OCI-LY3 (cell line): Measurements from ENCODE around the gene SGSM2.

Experiments used
- H2AFZ ChIP-seq: fragments of 200-600, 300-600 bp; shearing (Covaris generic); 2 replicates; pipeline ENCODE4 v1.6.0; 2014; ENCODE audit warnings: antibody characterized with exemption, low read depth, low read length
- H3K27ac ChIP-seq: fragments of 200-600, 300-600 bp; sonication (generic); 2 replicates; pipeline ENCODE4 v1.5.1; 2014; ENCODE audit warnings: mild to moderate bottlenecking, low read length, moderate library complexity, mixed read lengths
- H3K27me3 ChIP-seq: fragments of 200-600, 300-600 bp; sonication (generic); 2 replicates; pipeline ENCODE4 v1.6.1; 2014; ENCODE audit warnings: low read depth, low read length, mixed read lengths
- H3K36me3 ChIP-seq: fragments of 200-600, 300-600 bp; sonication (generic); replicated peaks from 2 replicates; pipeline ENCODE3; 2014; ENCODE audit warnings: low read depth, low read length, mixed read lengths
- H3K4me1 ChIP-seq: fragments of 300-600, 200-600 bp; sonication (generic); 2 replicates; pipeline ENCODE4 v1.6.1; 2014; ENCODE audit warnings: low read length, mixed read lengths
- H3K4me2 ChIP-seq: fragments of 200-600, 300-600 bp; sonication (generic); 2 replicates; pipeline ENCODE4 v1.6.1; 2014; ENCODE audit warnings: low read length, mixed read lengths
- H3K4me3 ChIP-seq: fragments of 300-600, 200-600 bp; sonication (generic); 2 replicates; pipeline ENCODE4 v1.5.1; 2014; ENCODE audit warnings: antibody characterized with exemption, mild to moderate bottlenecking, low read length, moderate library complexity
- H3K79me2 ChIP-seq: fragments of 300-600, 200-600 bp; shearing (Covaris generic); 2 replicates; pipeline ENCODE4 v1.6.1; 2014; ENCODE audit warnings: mild to moderate bottlenecking, low read length, mixed read lengths
- H3K9ac ChIP-seq: fragments of 300-600, 200-600 bp; shearing (Covaris generic); 2 replicates; pipeline ENCODE4 v1.6.0; 2014; ENCODE audit warnings: mild to moderate bottlenecking, low read length, moderate library complexity
- H3K9me3 ChIP-seq: fragments of 200-600, 300-600 bp; shearing (Covaris generic); 2 replicates; pipeline ENCODE4 v1.6.1; 2014; ENCODE audit warnings: low read length, mixed read lengths; ENCODE audit not compliant: insufficient read depth
- H4K20me1 ChIP-seq: fragments of 200-600, 300-600 bp; sonication (generic); 2 replicates; pipeline ENCODE4 v1.6.1; 2016; ENCODE audit warnings: low read length, mixed read lengths; ENCODE audit not compliant: insufficient read depth
- EZH2phosphoT487 ChIP-seq: fragments of 200-600 bp; shearing (Covaris generic); IDR thresholded peaks from 2 replicates; pipeline ENCODE4 v1.6.1; 2018; ENCODE audit warnings: antibody characterized with exemption, mixed run types, low read depth
- TF ChIP-seq, protein P1 (sequence below): fragments of 200-600, 300-600 bp; sonication (generic); IDR thresholded peaks from 2 replicates; pipeline ENCODE4 v1.5.1; 2014; ENCODE audit warnings: antibody characterized with exemption, low read length, low read depth

SGSM2 gene

GRCh38 chr17:2397247-2398171 is 60.2 kb downstream of the SGSM2 start:
- Histone ChIP-seq H3K27ac (peak overlapping the region; percentile 22; the same call in 1 of the 2 replicates), H3K36me3 (no peaks in the 10 kb centered on the region), H3K4me1 (peaks cover 27% of the 10 kb centered on the region), H3K4me3 (peak overlapping the region; percentile 74), H3K27me3 (no peaks in the 10 kb centered on the region), H3K9me3 (no peaks in the 10 kb centered on the region), H3K4me2 (peak overlapping the region; percentile 82), H3K9ac (peak overlapping the region; percentile 54; the same call in 1 of the 2 replicates), H3K79me2 (peaks cover 30% of the 10 kb centered on the region; the same call in 1 of the 2 replicates), H4K20me1 (peaks cover 28% of the 10 kb centered on the region), H2AFZ (no peak overlapping the region)
- TF ChIP-seq EZH2phosphoT487: no peak
- TF ChIP-seq, protein P1, sequence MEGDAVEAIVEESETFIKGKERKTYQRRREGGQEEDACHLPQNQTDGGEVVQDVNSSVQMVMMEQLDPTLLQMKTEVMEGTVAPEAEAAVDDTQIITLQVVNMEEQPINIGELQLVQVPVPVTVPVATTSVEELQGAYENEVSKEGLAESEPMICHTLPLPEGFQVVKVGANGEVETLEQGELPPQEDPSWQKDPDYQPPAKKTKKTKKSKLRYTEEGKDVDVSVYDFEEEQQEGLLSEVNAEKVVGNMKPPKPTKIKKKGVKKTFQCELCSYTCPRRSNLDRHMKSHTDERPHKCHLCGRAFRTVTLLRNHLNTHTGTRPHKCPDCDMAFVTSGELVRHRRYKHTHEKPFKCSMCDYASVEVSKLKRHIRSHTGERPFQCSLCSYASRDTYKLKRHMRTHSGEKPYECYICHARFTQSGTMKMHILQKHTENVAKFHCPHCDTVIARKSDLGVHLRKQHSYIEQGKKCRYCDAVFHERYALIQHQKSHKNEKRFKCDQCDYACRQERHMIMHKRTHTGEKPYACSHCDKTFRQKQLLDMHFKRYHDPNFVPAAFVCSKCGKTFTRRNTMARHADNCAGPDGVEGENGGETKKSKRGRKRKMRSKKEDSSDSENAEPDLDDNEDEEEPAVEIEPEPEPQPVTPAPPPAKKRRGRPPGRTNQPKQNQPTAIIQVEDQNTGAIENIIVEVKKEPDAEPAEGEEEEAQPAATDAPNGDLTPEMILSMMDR: no peak

DNA sequence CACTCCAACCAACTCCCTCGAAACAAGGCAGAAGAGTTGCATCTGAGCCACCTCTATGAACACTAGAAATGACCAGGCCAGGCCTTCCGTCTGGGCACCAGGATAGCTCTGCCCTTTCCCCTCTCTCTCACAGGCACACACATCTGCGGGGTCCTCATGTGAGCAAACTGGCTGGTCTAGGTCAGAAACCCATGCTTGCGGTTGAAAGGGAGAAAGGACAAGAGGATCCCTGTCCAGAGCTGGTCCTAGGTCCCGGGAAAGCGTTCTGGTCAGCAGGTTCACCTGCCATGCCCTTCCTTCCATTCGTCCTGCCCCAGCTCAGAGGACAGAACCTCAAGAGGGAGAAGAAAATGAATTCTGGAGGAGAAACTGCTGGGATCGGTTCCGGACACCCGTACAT is 60.9 kb downstream of the SGSM2 start:
- Histone ChIP-seq H3K4me3 (no peak overlapping the region), H3K4me1 (peaks cover 27% of the 10 kb centered on the region)

DNA sequence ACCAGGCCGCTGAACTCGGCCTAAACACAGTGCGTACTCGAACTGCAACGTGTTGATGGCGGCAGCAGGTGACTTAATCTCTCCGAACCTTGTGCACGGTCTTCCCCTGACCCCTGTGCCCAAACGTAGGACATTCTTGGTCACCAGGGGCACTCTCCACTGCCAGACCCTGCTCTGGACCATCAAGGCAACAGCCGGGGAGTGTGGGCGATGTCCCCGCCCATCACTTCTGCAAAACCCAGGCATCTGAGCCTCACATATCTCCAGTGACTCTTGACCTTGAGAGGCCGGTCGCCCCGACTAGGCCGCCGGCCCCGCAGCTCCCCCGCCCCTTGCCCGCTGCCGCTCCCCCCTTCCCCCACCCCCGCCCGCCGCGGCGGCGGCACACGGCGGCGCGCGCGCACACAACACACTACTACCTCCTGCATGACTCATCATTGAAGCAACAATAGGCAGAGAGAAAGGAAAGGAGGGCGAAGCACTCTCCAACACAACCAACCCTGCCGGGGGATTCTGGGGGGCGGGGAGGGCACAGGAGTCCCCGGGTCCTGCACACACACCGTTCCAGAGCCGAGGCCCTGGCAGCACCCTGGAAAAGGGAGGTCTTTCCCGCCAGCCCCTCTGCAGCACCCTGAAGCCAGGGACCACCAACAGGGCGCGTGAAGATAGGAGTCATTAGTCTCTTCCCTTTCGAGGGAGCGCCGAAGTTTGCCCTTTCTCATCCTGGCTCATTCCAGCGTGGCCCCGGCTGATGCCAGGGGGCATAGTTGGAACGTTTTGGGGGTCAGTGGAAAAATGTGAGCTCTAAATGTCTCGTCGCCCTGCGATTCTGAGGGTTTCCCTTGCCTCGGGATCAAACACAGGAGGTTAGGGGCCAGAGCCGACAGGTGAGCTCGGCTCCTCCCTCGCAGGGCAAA is 61.6 kb downstream of the SGSM2 start:
- TF ChIP-seq, protein P1: no peak
- no peak for TF ChIP-seq EZH2phosphoT487
- no peak overlapping the region; the same call in 1 of the 2 replicates for H2AFZ ChIP-seq
- peaks cover 30% of the 10 kb centered on the region; the same call in 1 of the 2 replicates for H3K79me2 ChIP-seq
- no peak overlapping the region for H3K27ac ChIP-seq
- H3K4me1 ChIP-seq: peaks cover 27% of the 10 kb centered on the region
- H3K4me2 ChIP-seq: peak overlapping the region; percentile 96
- H4K20me1 ChIP-seq: peaks cover 28% of the 10 kb centered on the region
- H3K9ac ChIP-seq: peak overlapping the region; percentile 65; the same call in 1 of the 2 replicates
- no peaks in the 10 kb centered on the region for H3K36me3 ChIP-seq
- no peaks in the 10 kb centered on the region for H3K9me3 ChIP-seq
- H3K4me3 ChIP-seq: peak overlapping the region; percentile 97
- H3K27me3 ChIP-seq: no peaks in the 10 kb centered on the region

More for the DNA sequence above, 60.9 kb downstream of the SGSM2 start:
- Histone ChIP-seq H3K27ac (no peak overlapping the region), H3K9me3 (no peaks in the 10 kb centered on the region), H3K36me3 (no peaks in the 10 kb centered on the region), H3K27me3 (no peaks in the 10 kb centered on the region), H4K20me1 (peaks cover 28% of the 10 kb centered on the region), H3K9ac (no peak overlapping the region), H2AFZ (no peak overlapping the region), H3K79me2 (peaks cover 30% of the 10 kb centered on the region; the same call in 1 of the 2 replicates), H3K4me2 (no peak overlapping the region)
- TF ChIP-seq EZH2phosphoT487: no peak
- TF ChIP-seq, protein P1: no peak
